ENCODE data around the gene WDR26.
"Not testable (repeated sequence)": the region's sequence is repeated elsewhere in the genome, so short reads cannot be mapped to it uniquely, and the experiment has no call there.

The WDR26 gene

GRCh38 chr1:224434691-224435317 lies at the start of gene WDR26:
Gene WDR26 (minus strand): TSS chr1:224434797.
- peak; percentile 92 for DNase-seq (ENCODE audit: low spot score)

GRCh38 chr1:224483206-224483605 lies 48.6 kb upstream of the WDR26 start:
- not testable (repeated sequence) for DNase-seq (ENCODE audit: low spot score)

DNA sequence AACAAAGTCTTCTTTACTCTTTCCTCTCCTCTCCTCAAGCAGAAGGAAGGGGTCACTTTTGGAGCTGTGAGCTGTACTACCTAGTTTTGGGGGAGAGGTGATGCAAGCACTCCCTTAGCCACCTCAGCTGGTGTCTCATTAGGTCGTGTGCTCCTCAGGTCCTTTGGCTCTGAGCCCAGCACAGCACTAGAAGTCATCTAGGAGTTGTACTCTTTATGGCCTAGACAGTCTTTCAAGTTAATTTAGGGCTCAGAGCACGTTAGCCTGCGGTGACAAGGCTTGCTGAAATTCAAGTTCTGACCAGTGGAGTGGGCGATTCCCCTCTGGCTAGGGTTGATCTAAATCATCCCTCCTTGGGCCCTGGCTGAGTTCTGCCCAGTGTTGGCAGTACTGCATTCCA lies 48.0 kb upstream of the WDR26 start:
- DNase-seq (ENCODE audit: low spot score): peak; percentile 65

DNA sequence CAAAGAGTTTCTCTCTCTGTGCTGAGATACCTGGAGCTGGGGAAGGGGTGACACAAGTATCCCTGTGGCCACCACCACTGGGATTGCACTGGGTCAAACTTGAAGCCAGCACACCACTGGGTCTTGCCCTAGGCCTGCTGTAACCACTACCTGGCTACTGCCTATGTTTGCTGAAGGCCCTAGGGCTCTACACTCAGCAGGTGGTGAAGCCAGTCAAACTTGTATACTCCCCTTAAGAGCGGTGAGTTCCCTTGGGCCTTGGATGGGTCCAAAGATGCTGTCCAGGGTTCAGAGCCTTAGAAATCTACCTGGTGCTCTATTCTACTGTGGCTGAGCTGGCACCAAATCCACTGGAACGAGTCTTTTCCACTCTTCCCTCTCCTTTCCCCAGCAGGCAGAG lies 47.0 kb upstream of the WDR26 start:
- DNase-seq (ENCODE audit: low spot score): no peak

DNA sequence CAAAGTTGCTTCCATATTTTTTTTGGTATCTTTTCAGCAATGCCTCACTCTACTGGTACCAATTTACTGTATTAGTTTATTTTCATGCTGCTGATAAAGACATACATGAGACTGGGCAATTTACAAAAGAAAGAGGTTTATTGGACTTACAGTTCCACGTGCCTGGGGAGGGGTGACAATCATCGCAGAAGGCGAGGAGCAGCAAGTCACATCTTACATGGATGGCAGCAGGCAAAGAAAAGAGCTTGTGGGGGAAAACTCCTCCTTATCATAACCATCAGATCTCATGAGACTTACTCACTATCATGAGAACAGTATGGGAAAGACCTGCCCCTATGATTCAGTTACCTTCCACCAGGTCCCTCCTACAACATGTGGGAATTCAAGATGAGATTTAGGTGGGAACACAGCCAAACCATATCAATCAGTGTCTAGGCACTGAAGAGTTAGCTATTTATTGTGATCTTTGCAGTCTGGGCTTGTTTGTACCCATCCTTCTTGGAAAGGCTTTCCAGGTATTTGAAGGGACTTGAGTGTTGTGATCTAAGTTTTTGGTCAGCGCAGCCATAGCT lies 46.4 kb upstream of the WDR26 start:
- peak; percentile 27 for DNase-seq (ENCODE audit: low spot score)

GRCh38 chr1:224480200-224480599 lies 45.6 kb upstream of the WDR26 start:
- DNase-seq (ENCODE audit: low spot score): not testable (repeated sequence)

- peak; percentile 60 for DNase-seq (ENCODE audit: low spot score)
Observed at GRCh38 chr1:224472806-224473205, 38.2 kb upstream of the WDR26 start.

DNA sequence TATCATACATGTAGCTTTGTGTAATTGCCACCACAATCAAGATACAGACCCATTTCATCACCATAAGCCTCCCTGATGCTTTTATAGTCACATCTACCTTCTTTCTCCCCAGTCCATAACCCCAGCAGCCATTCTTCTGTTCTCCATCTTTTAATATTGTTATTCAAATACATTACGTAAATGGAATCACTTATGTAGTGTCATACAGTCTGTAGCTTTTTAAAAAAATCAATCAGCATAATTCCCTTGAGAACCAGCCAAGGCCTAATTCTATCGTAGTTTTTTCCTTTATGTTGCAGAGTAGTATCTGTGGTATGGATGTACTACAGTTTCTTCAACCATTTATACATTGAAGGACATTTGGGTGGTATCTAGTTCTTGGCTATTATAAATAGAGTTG lies 31.6 kb upstream of the WDR26 start:
- DNase-seq (ENCODE audit: low spot score): no peak

- DNase-seq (ENCODE audit: low spot score): peak; percentile 39
Observed at GRCh38 chr1:224459966-224460365, 25.4 kb upstream of the WDR26 start.

GRCh38 chr1:224458996-224459395 lies 24.4 kb upstream of the WDR26 start:
- DNase-seq (ENCODE audit: low spot score): peak; percentile 58

DNA sequence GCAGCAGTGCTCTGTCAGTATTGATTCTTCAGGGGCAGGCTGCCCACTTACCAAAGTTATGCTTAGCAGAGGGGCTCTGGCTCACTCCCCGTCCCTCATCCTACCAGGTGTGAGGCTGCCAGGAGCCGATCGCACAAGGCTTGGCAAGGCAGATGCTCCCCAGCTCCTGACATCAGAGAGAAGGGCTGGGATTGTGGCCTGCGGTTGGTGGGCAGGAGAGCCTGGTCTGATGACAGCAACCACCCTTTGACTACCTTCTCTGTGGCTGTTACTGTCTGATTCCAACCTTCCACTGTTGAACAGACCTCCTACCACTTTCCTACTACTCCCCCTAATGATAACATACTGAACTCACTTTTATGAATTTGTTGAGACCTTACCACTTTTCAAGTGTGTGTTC lies 23.7 kb upstream of the WDR26 start:
- peak; percentile 44 for DNase-seq (ENCODE audit: low spot score)

- DNase-seq (ENCODE audit: low spot score): no peak
Observed at GRCh38 chr1:224457782-224458144, 23.2 kb upstream of the WDR26 start.

- no peak for DNase-seq (ENCODE audit: low spot score)
Observed at GRCh38 chr1:224456637-224456953, 22.0 kb upstream of the WDR26 start.

- DNase-seq (ENCODE audit: low spot score): no peak
Observed at GRCh38 chr1:224454402-224455055, 19.9 kb upstream of the WDR26 start.

- no peak for DNase-seq (ENCODE audit: low spot score)
Observed at GRCh38 chr1:224450561-224451350, 16.2 kb upstream of the WDR26 start.

DNA sequence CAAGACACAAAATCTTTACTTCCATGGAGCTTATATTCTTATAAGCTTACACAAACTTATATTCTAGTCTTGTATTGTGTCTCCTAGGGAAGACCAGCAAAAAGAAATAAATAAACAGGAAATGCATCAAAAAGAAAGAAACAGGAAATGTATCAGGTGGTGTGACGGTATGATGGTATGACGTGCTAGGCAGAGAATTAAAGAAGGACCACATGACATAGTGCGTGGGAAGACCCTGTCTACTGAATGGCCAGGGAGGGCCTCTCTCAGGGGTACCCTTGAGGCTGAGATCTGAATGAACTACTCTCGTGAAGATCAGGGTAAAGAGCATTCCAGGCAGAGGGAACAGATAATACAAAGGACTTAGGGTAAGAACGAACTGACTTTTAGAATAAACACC lies 15.6 kb upstream of the WDR26 start:
- no peak for DNase-seq (ENCODE audit: low spot score)

DNA sequence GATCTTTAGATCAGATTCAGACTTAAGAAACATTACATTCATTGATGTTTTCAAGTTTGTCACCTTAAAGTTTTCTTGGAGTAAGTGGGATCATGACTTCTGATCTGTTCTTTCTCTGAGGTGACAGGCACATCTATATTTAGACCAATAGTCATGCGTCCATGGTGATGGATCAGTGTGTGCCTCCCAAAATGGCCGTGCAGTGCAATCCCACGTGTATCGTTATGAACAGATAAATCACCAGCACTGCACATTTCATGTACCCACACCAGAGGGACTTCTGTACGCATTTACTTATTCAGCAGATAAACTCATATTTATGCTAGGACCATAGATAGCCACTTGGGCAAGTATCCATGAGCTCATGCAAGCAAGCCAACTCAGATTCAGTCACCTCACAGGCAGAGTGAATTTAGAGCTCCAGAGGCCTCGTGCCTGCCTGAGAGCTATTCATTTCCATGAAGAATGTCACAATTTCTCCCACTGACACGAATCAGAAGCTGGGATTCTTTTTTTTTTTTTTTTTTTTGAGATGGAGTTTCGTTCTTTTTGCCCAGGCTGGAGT lies 13.9 kb upstream of the WDR26 start:
- no peak for DNase-seq (ENCODE audit: low spot score)

GRCh38 chr1:224447971-224448370 lies 13.4 kb upstream of the WDR26 start:
- no peak for DNase-seq (ENCODE audit: low spot score)

GRCh38 chr1:224447251-224447650 lies 12.7 kb upstream of the WDR26 start:
- no peak for DNase-seq (ENCODE audit: low spot score)

GRCh38 chr1:224438989-224439388 lies 4.4 kb upstream of the WDR26 start:
- no peak for DNase-seq (ENCODE audit: low spot score)

DNA sequence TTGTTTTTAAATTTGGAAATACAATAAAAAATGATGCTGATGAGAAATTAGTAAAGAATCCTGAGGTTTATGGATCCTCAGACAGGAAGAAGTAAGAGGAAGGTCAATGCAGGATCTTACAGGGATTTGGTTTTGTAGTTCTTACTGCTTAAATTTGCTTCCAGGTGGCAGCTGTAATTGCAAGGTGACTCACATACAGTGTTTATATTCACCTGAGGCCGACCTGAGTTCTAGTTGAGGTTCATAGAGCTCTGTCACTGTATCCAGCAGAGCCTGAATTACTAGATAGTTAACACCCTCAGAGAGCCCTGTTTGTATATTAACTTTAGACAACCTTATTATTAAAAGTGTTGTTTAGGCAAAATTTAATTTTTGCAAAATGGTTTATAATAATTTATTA lies 1.4 kb upstream of the WDR26 start:
- DNase-seq (ENCODE audit: low spot score): peak; percentile 61

DNA sequence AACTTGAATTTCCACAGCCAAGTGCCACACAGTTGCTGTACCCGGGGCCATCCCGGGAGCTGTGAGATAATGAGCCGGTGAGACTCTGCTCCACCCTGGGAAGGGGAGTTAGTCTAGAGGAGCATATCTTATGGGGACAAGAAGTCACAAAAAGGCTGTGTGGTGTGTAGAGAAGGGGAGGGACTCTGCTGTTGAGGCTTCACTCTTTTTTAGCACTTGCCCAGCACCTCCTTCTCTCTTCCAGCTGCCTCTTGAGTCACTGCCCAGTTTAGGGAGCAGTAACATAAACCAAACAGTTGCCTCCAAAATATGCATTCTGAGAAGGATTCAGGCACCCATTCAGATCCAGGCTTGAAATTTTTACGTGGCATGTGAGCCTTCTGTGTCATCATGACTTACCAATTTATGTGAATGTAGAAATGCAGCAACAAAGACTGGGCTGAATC lies 744 bp upstream of the WDR26 start:
- DNase-seq (ENCODE audit: low spot score): peak; percentile 87
